Measurements from ENCODE around the gene SNAPC2.
"Not testable (repeated sequence)": the region's sequence is repeated elsewhere in the genome, so short reads cannot be mapped to it uniquely, and the experiment has no call there.

The SNAPC2 gene

GRCh38 chr19:7883105-7883504 lies 37.0 kb upstream of the SNAPC2 start:
- TF ChIP-seq, protein P1, sequence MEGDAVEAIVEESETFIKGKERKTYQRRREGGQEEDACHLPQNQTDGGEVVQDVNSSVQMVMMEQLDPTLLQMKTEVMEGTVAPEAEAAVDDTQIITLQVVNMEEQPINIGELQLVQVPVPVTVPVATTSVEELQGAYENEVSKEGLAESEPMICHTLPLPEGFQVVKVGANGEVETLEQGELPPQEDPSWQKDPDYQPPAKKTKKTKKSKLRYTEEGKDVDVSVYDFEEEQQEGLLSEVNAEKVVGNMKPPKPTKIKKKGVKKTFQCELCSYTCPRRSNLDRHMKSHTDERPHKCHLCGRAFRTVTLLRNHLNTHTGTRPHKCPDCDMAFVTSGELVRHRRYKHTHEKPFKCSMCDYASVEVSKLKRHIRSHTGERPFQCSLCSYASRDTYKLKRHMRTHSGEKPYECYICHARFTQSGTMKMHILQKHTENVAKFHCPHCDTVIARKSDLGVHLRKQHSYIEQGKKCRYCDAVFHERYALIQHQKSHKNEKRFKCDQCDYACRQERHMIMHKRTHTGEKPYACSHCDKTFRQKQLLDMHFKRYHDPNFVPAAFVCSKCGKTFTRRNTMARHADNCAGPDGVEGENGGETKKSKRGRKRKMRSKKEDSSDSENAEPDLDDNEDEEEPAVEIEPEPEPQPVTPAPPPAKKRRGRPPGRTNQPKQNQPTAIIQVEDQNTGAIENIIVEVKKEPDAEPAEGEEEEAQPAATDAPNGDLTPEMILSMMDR (IDR thresholded peaks at IDR 0.05; ENCODE audit: low read depth, low read length, missing control alignments), result no peak
- no peak overlapping the region for H3K4me3 ChIP-seq (ENCODE audit: low read depth, low read length)
- in situ Hi-C loops (cut with HindIII; ENCODE audit: low sequenced_read_pairs), result no loop called here
- no peak for DNase-seq (ENCODE audit: low read depth)

GRCh38 chr19:7883796-7884570 lies 36.2 kb upstream of the SNAPC2 start:
- DNase-seq (ENCODE audit: low read depth), result no peak
- in situ Hi-C loops (cut with HindIII; ENCODE audit: low sequenced_read_pairs), result no loop called here
- TF ChIP-seq, protein P1 (IDR thresholded peaks at IDR 0.05; ENCODE audit: low read depth, low read length, missing control alignments), result no peak
- no peak overlapping the region for H3K4me3 ChIP-seq (ENCODE audit: low read depth, low read length)

DNA sequence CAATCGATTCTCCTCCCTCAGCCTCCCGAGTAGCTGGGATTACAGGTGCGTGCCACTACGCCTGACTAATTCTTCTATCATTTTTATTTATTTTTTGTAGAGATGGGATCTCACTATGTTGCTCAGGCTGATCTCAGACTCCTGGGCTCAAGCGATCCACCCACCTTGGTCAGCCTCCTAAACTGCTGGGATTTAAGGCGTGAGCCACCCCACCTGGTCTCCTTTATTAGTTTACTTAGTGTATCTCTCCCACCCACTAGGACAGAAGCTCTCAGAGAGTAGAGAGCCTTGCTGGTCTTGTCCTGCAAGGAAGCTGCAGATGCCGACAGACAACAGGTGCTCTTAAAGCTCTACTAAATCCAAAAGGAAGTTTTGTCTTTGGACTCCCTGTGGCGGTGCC lies 34.3 kb upstream of the SNAPC2 start:
- TF ChIP-seq, protein P1 (IDR thresholded peaks at IDR 0.05; ENCODE audit: low read depth, low read length, missing control alignments), result no peak
- in situ Hi-C loops (cut with HindIII; ENCODE audit: low sequenced_read_pairs), result no loop called here
- H3K4me3 ChIP-seq (ENCODE audit: low read depth, low read length), result no peak overlapping the region
- DNase-seq (ENCODE audit: low read depth), result no peak

- no peak for DNase-seq (ENCODE audit: low read depth)
- peak overlapping the region; percentile 54 for H3K4me3 ChIP-seq (ENCODE audit: low read depth, low read length)
- in situ Hi-C loops (cut with HindIII; ENCODE audit: low sequenced_read_pairs), result no loop called here
- TF ChIP-seq, protein P1 (IDR thresholded peaks at IDR 0.05; ENCODE audit: low read depth, low read length, missing control alignments), result no peak
Measured at GRCh38 chr19:7887408-7888144, 32.6 kb upstream of the SNAPC2 start.

GRCh38 chr19:7888145-7888825 lies 31.9 kb upstream of the SNAPC2 start, which contains the start of gene LRRC8E:
Gene LRRC8E, plus strand, starts transcription at chr19:7888510. Its CDS starts 7,094 bp downstream, at chr19:7895604.
- in situ Hi-C loops (cut with HindIII; ENCODE audit: low sequenced_read_pairs), result no loop called here
- DNase-seq (ENCODE audit: low read depth), result peak; percentile 27

GRCh38 chr19:7888826-7889217 lies 31.3 kb upstream of the SNAPC2 start:
- TF ChIP-seq, protein P1 (IDR thresholded peaks at IDR 0.05; ENCODE audit: low read depth, low read length, missing control alignments), result no peak
- peak overlapping the region; percentile 54 for H3K4me3 ChIP-seq (ENCODE audit: low read depth, low read length)
- in situ Hi-C loops (cut with HindIII; ENCODE audit: low sequenced_read_pairs), result no loop called here
- DNase-seq (ENCODE audit: low read depth), result no peak

More at GRCh38 chr19:7888145-7888825, 31.9 kb upstream of the SNAPC2 start, which contains the start of gene LRRC8E:
- TF ChIP-seq, protein P1 (IDR thresholded peaks at IDR 0.05; ENCODE audit: low read depth, low read length, missing control alignments), result no peak
- H3K4me3 ChIP-seq (ENCODE audit: low read depth, low read length), result peak within 1 kb of the TSS; percentile 54

DNA sequence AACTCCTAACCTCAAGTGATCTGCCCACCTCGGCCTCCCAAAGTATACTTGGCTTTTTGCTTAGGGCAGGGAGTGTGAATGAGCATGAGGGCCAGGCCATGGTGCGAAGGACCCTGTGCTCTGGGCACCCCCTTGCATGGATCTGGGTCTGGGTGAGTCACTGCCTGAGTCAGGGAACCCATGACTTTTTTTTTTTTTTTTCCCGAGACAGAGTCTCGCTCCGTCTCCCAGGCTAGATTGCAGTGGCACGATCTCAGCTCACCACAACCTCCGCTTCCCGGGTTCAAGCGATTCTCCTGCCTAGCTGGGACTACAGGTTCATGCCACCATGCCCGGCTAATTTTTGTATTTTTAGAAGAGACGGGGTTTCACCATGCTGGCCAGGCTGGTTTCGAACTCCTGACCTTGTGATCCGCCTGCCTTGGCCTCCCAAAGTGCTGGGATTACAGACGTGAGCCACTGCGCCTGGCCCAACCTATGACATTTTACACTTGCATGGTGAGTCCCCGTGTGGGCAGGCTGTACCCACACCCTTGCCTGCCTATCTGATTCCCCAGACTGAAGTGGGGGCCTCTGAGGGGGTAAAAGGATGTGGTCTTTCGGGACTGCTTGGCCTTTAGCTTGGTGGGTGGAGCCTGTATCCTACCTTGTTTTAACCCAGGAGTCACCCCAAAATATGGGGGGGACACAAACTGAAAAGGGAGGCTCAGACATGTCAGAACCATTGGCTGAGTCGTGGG lies 26.6 kb upstream of the SNAPC2 start:
- H3K4me3 ChIP-seq (ENCODE audit: low read depth, low read length); in situ Hi-C loops (cut with HindIII; ENCODE audit: low sequenced_read_pairs); DNase-seq (ENCODE audit: low read depth): not testable (repeated sequence)
